Ovary (tissue), 9 donors: ENCODE measurements around the gene IRF2BP2. TPM values are rescaled to one million over a fixed set of nuclear protein-coding genes. Genes with fewer than 3 reads are reported as not detected.

Experiments used
- DNase-seq, 5 donors: peaks; one replicate each; pipeline ENCODE4 v3.0.0-alpha.2; 2019 to 2020
- H3K27ac ChIP-seq, 2 donors: fragments of 200-600 bp; one replicate each; pipeline versions ENCODE4 v1.5.1 to v1.8.0; 2019 to 2022
- H3K27me3 ChIP-seq: fragments of 200-600 bp; one replicate; pipeline ENCODE4 v1.8.0; 2022
- H3K36me3 ChIP-seq: fragments of 200-600 bp; sonication (generic); one replicate; pipeline ENCODE4 v1.5.1; 2019
- H3K4me1 ChIP-seq: one replicate; pipeline ENCODE4 v1.8.1; 2013; ENCODE audit warnings: mild to moderate bottlenecking, moderate library complexity; ENCODE audit not compliant: insufficient read depth
- H3K4me3 ChIP-seq: fragments of 200-600 bp; sonication (generic); one replicate; pipeline ENCODE4 v1.5.1; 2017
- H3K9me3 ChIP-seq, 2 donors: fragments of 200-600 bp in 1 of 2; sonication (generic) in 1 of 2; one replicate each; pipeline versions ENCODE4 v1.5.1 to v1.8.1; 2013 to 2019; ENCODE audit warnings: mild to moderate bottlenecking in 1 of 2, moderate library complexity in 1 of 2
- EP300 ChIP-seq: sonication (generic); formaldehyde crosslinking; IDR thresholded peaks from one replicate; pipeline ENCODE4 v1.6.1; 2017; ENCODE audit warnings: antibody characterized with exemption
- POLR2A ChIP-seq: fragments of 450-650 bp; IDR thresholded peaks from one replicate; pipeline ENCODE4 v1.6.1; 2017; ENCODE audit warnings: antibody characterized with exemption, mild to moderate bottlenecking, moderate library complexity
- WGBS, 3 donors: extraction: QIAGEN DNeasy Blood & Tissue Kit in 1 of 3; methylation state at CpG; one replicate each; pipeline versions ENCODE4 v1.1.5 to v1.1.7; 2013 to 2017; 5-methylcytosine and 5-hydroxymethylcytosine counted together
- intact Hi-C, 4 donors: fragments of 100-400 bp; cut with DNase I; formaldehyde crosslinking; loops; one replicate each; pipeline versions ENCODE4 v1.11.0 to v1.15.1; 2022 to 2023
- polyA plus RNA-seq, 2 donors: library from polyadenylated mRNA; stranded (reverse); fragments of 200-250 nt in 1 of 2; fragments of 350-450 nt in 1 of 2; fragmentation: Illumina TruSeq in 1 of 2; extraction: RNeasy Lipid Tissue Mini Kit (QIAGEN cat#74804) in 1 of 2; gene quantifications; one replicate each; pipeline ENCODE4 v1.2.3, GENCODE V29; 2013 to 2014
- total RNA-seq, 7 donors: library from RNA; depleted of rRNA in 2 of 7; stranded (reverse); fragments of >200 nt in 2 of 7; fragmentation: NEBNext Ultra II Directional in 3 of 7; extraction: Animal tissue kit (Norgen Biotek cat#: 25700) in 3 of 7; gene quantifications; one replicate each; pipeline versions ENCODE4 v1.1.0 to v1.2.4, GENCODE V29; 2016 to 2023
- TF ChIP-seq, protein P1 (sequence below), 3 donors: fragments of 450-650 bp in 2 of 3; fragments of 200-600 bp in 1 of 3; IDR thresholded peaks; one replicate each; pipeline versions ENCODE4 v1.5.1 to v1.8.0; 2016 to 2022; ENCODE audit warnings: antibody characterized with exemption in 3 of 3, mild to moderate bottlenecking in 1 of 3
- donor health status: DM: no; HTN: no; CAD: no; lungs with moderate emphysema.
- donor health status: DM: no; HTN: no; CAD: no.
- donor health status: Bipolar disorder and iron deficiency.
- donor health status: DM: yes; HTN: yes; CAD: no.
- donor health status: DM: no; HTN: no; CAD: no.
- donor health status: DM: yes; HTN: yes; CAD: no.

The IRF2BP2 gene
- total and polyA plus RNA-seq, 9 donors = 66.9 to 180 (median 110) TPM

DNA sequence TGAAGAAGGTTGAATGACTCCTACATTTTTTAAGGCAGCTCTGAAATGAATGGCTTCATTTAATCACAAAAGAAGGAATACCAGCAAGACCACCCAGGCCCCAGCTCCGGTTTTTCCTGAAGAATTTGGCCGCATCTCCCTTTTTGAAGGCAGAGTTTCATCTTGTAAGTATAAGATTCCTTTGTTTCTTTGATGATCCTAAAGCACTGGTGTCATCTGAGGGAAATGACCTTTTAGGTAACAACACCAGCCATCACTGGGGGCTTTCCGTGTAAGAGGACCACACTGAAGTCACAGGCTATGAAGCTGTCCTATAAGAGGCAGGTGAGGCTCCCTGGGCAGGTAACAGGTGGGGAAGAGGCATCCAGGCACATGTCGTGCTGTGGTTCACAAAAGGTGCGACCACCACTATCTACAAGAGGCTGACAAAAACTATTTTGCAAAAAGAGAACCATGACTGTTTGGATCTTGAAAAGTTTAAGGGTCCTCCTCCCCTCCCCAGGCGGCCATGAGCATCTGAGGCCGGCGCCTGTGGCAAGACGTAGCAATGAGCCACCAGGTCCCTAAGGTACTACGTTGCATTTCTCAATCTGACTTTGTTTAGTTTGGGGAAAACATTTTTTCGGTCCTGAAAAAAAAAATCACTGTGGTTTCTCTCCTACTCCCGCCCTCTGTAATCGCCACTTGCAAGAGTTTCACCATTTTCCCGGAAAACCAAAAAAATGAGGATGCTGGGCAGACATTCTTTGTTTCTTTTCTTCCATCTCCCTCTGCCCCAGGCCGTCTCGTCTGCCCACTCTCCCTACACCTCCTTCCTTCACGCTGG is 46.3 kb upstream of the IRF2BP2 start:
- intact Hi-C loops = no loop called here
- H3K4me1 ChIP-seq = no peaks in the 10 kb centered on the region
- H3K27ac ChIP-seq = no peak overlapping the region
- H3K9me3 ChIP-seq = no peaks in the 10 kb centered on the region
- H3K27me3 ChIP-seq = no peaks in the 10 kb centered on the region
- no peak for DNase-seq
- H3K36me3 ChIP-seq = no peaks in the 10 kb centered on the region
- WGBS, 3 donors = 87 to 93% (median 89%) methylated on average over 17 of the region's 17 CpGs
- TF ChIP-seq POLR2A (no peak), EP300 (no peak)
- TF ChIP-seq, protein P1, sequence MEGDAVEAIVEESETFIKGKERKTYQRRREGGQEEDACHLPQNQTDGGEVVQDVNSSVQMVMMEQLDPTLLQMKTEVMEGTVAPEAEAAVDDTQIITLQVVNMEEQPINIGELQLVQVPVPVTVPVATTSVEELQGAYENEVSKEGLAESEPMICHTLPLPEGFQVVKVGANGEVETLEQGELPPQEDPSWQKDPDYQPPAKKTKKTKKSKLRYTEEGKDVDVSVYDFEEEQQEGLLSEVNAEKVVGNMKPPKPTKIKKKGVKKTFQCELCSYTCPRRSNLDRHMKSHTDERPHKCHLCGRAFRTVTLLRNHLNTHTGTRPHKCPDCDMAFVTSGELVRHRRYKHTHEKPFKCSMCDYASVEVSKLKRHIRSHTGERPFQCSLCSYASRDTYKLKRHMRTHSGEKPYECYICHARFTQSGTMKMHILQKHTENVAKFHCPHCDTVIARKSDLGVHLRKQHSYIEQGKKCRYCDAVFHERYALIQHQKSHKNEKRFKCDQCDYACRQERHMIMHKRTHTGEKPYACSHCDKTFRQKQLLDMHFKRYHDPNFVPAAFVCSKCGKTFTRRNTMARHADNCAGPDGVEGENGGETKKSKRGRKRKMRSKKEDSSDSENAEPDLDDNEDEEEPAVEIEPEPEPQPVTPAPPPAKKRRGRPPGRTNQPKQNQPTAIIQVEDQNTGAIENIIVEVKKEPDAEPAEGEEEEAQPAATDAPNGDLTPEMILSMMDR (IDR thresholded peaks at IDR 0.05) = no peak
- no peak overlapping the region for H3K4me3 ChIP-seq

DNA sequence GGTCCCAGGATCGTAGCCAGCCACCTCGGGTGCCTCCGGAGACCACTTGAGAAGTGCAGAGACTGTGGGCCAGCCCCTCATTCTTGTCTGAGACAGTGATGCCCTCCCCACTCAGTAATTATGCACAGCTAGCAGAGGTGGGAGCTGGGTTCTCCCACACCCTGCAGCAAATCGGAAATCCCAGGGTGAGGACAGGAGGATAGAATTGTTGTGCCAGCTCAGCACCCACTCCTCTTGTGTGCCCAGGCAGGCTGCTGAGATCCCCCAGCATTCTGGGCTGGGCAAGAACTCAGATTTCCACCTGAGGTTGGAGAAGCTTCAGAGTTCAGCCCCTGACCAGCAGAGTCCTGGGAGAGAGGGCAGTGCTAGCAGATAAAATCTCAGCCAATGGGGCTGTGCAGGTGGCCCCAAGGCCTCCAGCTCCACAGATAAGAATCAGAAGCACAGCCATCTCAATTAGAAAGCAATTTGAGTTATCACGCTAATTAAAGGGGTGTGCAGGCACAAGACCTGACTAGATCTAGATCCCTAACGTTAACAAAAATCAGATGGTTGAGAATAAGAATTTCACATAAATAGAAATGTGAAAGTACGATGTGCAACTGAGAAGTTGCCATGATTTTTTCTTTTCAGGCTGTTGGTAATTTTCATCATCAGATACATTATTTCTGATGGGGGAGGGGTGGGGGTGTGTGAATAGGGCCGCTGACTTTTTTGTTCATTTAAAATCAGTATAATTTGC is 45.5 kb upstream of the IRF2BP2 start:
- 76 to 79% (median 78%) methylated on average over 8 of the region's 8 CpGs for WGBS, 3 donors
- TF ChIP-seq POLR2A (no peak), EP300 (no peak)
- TF ChIP-seq, protein P1 (IDR thresholded peaks at IDR 0.05) = no peak
- Histone ChIP-seq H3K27ac (no peak overlapping the region), H3K4me3 (no peak overlapping the region), H3K36me3 (no peaks in the 10 kb centered on the region), H3K4me1 (no peaks in the 10 kb centered on the region), H3K27me3 (no peaks in the 10 kb centered on the region), H3K9me3 (no peaks in the 10 kb centered on the region)
- intact Hi-C loops = no loop called here
- DNase-seq = no peak

DNA sequence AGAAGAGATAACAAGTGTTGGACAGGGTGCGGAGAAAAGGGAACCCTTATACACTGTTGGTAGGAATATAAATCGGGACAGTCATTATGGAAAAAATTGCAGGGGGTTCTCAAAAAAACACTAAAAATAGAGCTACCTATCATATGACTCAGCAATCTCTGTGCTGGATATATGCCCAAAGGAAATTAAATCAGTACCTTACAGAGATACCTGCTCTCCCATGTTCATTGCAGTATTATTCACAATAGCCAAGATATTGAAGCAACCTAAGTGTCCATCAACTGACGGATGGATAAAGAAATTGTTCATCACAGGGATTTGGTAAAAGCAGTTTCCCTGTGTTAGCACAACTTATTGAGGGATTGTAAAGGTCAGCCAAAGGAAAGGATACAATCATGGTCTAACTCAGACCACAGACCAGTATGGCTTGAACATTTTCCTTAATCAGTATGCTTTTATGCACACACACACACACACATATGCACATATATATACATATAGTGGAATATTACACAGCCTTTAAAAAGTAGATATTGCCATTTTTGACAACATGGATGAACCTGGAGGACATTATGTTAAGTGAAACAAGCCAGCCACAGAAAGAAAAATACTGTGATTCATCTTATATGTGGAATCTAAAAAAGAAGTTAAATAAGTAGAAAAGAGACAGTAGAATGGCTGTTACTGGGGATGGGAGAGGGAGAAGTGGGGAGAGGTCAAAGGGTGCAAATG is 44.2 kb upstream of the IRF2BP2 start:
- no peak for DNase-seq
- intact Hi-C loops = no loop called here
- no peaks in the 10 kb centered on the region for H3K9me3 ChIP-seq
- H3K27me3 ChIP-seq = no peaks in the 10 kb centered on the region
- H3K27ac ChIP-seq = no peak overlapping the region
- TF ChIP-seq POLR2A = no peak
- TF ChIP-seq, protein P1 (IDR thresholded peaks at IDR 0.05) = no peak
- TF ChIP-seq EP300 = no peak
- H3K36me3 ChIP-seq = no peaks in the 10 kb centered on the region
- H3K4me1 ChIP-seq = no peaks in the 10 kb centered on the region
- 93 to 99% (median 94%) methylated on average over 3 of the region's 3 CpGs for WGBS, 3 donors
- no peak overlapping the region for H3K4me3 ChIP-seq

DNA sequence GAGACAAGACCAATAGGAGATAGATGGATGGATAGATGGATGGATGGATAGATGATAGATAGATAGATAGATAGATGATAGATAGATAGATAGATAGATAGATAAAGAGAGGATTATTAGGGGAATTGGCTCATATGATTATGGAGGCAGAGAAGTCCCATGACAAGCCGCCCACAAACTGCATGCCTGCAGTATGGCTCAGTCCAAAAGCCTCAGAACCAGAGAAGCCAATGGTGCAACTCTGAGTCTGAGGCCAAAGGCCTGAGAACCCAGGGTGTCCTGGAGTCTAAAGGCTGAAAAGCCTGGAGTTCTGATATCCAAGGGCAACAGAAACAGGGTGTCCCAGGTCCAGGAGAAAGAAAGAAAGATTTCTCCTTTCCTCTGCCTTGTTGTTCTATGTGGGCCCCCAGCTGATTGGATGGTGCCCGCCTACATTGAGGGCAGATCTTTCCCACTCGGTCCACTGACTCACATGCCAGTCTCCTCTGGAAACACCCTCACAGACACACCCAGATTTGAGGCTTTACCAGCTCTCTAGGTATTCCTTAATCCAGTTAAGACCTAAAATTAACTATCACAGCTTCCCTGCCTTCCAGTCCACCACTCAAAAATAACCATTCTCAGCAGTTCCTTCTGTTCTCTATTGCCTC is 39.6 kb upstream of the IRF2BP2 start:
- Histone ChIP-seq H3K4me1 (no peaks in the 10 kb centered on the region), H3K36me3 (no peaks in the 10 kb centered on the region), H3K27ac (no peak overlapping the region), H3K27me3 (no peaks in the 10 kb centered on the region), H3K9me3 (no peaks in the 10 kb centered on the region), H3K4me3 (no peak overlapping the region)
- TF ChIP-seq, protein P1 (IDR thresholded peaks at IDR 0.05) = no peak
- TF ChIP-seq EP300 = no peak
- no peak for TF ChIP-seq POLR2A
- DNase-seq = no peak
- WGBS, 3 donors = 76 to 89% (median 84%) methylated on average over 3 of the region's 3 CpGs
- intact Hi-C loops = no loop called here
